Activated gamma-delta T cell treated with Interleukin-2 at 50 U/mL for 16 hours (primary cell): Measurements from ENCODE around the gene AHI1.
"Not testable (repeated sequence)": the region's sequence is repeated elsewhere in the genome, so short reads cannot be mapped to it uniquely, and the experiment has no call there.

Experiments used
- DNase-seq: peaks from one replicate; pipeline ENCODE4 v3.0.0-alpha.2; 2020

Gene AHI1

GRCh38 chr6:135383766-135384165, 113.8 kb downstream of the AHI1 start:
- DNase-seq = no peak

GRCh38 chr6:135383301-135383700, 114.2 kb downstream of the AHI1 start:
- DNase-seq = no peak

- DNase-seq = no peak
These were observed 115.3 kb downstream of the AHI1 start for GRCh38 chr6:135382182-135382628.

GRCh38 chr6:135380793-135381192, 116.7 kb downstream of the AHI1 start:
- DNase-seq = no peak

GRCh38 chr6:135379647-135380046, 117.9 kb downstream of the AHI1 start:
- no peak for DNase-seq

- no peak for DNase-seq
These were observed 124.8 kb downstream of the AHI1 start for GRCh38 chr6:135372758-135373157.

GRCh38 chr6:135363622-135364021, 133.9 kb downstream of the AHI1 start:
- DNase-seq = not testable (repeated sequence)

- DNase-seq = no peak
These were observed 135.4 kb downstream of the AHI1 start for GRCh38 chr6:135362124-135362523.

- no peak for DNase-seq
These were observed 137.3 kb downstream of the AHI1 start for GRCh38 chr6:135360222-135360621.

GRCh38 chr6:135358985-135359384, 138.6 kb downstream of the AHI1 start:
- no peak for DNase-seq

GRCh38 chr6:135358251-135358821, 139.2 kb downstream of the AHI1 start:
- no peak for DNase-seq

GRCh38 chr6:135354407-135354806, 143.1 kb downstream of the AHI1 start:
- no peak for DNase-seq

GRCh38 chr6:135353113-135353512, 144.4 kb downstream of the AHI1 start:
- DNase-seq = no peak

- no peak for DNase-seq
These were observed 145.9 kb downstream of the AHI1 start for GRCh38 chr6:135351635-135352034.

GRCh38 chr6:135347887-135348286, 149.7 kb downstream of the AHI1 start:
- no peak for DNase-seq

GRCh38 chr6:135346747-135347146, 150.8 kb downstream of the AHI1 start:
- no peak for DNase-seq

GRCh38 chr6:135344526-135344925, 153.0 kb downstream of the AHI1 start:
- no peak for DNase-seq

GRCh38 chr6:135339920-135340319, 157.6 kb downstream of the AHI1 start:
- not testable (repeated sequence) for DNase-seq

- no peak for DNase-seq
These were observed 163.4 kb downstream of the AHI1 start for GRCh38 chr6:135334169-135334568.

- DNase-seq = no peak
These were observed 166.5 kb downstream of the AHI1 start for GRCh38 chr6:135331002-135331401.

- DNase-seq = no peak
These were observed 167.4 kb downstream of the AHI1 start for GRCh38 chr6:135329851-135330803.

GRCh38 chr6:135328136-135328535, 169.4 kb downstream of the AHI1 start:
- no peak for DNase-seq

GRCh38 chr6:135325624-135326424, 171.7 kb downstream of the AHI1 start:
- DNase-seq = no peak
